PC-3 (cell line): Measurements from ENCODE around the gene HADHB.

ENCODE experiments used
- CTCF ChIP-seq: fragments of 300-600 bp; sonication (generic); conservative IDR thresholded peaks from 2 replicates; pipeline ENCODE4 v1.5.1; 2017; ENCODE audit warnings: antibody characterized with exemption, low read depth, mild to moderate bottlenecking, low read length
- EZH2 ChIP-seq: fragments of 300-600 bp; sonication (generic); IDR thresholded peaks from one replicate; pipeline ENCODE4 v1.6.1; 2017; ENCODE audit warnings: antibody characterized with exemption, mild to moderate bottlenecking, low read length; ENCODE audit not compliant: unreplicated experiment
- EZH2phosphoT487 ChIP-seq: fragments of 300-600 bp; sonication (generic); IDR thresholded peaks from 2 replicates; pipeline ENCODE4 v1.6.1; 2018; ENCODE audit warnings: mild to moderate bottlenecking, antibody characterized with exemption, low read length, borderline replicate concordance

GRCh38 chr2:26335231-26335630 lies 90.5 kb downstream of the HADHB start:
- TF ChIP-seq CTCF (no peak), EZH2phosphoT487 (no peak), EZH2 (no peak)
